KG1 (cell line): ENCODE measurements around the gene RAD51B.

ENCODE experiments used
- DNase-seq: peaks from one replicate; lab custom pipeline; 2025; lab: John Stamatoyannopoulos, UW

The RAD51B gene

GRCh38 chr14:68772761-68773381 lies 953.3 kb downstream of the RAD51B start:
- no peak for DNase-seq

DNA sequence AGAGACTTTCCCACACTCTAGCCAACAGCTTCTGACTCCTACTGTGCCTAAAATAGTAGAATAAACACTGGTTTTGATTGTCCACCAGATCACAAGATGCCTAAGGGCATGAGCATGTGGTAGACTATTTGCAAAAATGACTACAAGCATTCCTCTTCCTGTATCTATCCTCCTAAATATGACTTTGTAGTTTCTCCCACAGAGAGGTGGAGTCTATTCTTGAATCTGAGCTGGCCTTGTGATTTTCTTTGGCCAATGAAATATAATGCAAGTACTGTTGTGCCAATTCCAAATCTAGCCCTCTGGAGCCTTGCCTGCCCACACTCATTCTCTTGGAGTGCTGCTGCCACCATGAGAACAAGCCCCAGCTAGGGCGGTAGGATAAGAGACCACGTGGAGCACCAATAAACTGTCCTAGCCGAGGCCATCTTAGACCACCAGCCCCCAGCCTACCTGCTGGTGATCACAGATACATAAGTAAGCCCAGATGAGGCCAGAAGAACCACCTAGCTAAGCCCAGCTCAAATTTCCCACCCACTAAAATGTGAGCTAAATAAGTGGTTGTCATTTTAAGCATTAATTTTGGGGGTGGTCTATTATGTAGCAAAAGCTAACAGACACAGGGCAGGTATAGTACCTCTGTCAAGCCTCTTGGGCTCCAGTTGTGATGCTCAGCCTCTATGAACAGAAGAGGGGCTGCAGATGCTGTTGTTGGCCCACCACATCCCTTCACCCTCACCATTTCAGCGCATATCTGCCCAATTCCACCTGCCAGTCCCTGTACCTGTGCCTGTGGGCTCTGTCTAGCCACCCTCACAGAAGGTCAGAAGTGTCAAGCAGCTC lies 955.4 kb downstream of the RAD51B start:
- DNase-seq = no peak

- no peak for DNase-seq
Observed at GRCh38 chr14:68775614-68776126, 956.1 kb downstream of the RAD51B start.

DNA sequence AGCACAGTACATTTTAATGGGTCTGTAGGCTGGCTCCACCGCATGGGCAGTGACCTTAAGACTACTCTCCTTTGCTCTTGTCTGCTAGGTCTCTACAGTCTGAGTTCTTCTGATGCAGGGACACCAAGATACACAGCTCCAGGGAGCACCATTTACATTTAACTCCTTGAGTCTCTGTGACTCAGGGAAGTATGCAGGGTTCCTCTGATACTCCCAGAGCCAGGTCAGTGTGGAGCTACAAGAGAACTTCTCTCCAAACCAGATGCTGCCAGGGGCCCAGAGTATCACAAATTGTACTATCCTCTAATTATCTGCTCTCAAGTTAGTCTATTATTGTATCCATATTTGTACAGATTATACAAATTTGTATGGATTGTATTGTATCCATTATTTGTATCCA lies 958.1 kb downstream of the RAD51B start:
- DNase-seq = no peak
